AG09309 (cell line): ENCODE data around the gene DBNL.
"Not testable (repeated sequence)": the region's sequence is repeated elsewhere in the genome, so short reads cannot be mapped to it uniquely, and the experiment has no call there.

Experiments
- DNase-seq: peaks from one replicate; pipeline ENCODE4 v3.0.0-alpha.2; 2010; ENCODE audit warnings: low read depth
- H3K4me3 ChIP-seq: 2 replicates; pipeline ENCODE4 v1.5.1; 2011; ENCODE audit warnings: mild to moderate bottlenecking, low read depth, low read length, moderate library complexity; ENCODE audit not compliant: control insufficient read depth
- TF ChIP-seq, protein P1 (sequence below): IDR thresholded peaks from 2 replicates; pipeline ENCODE4 v1.5.1; 2011; ENCODE audit warnings: mild to moderate bottlenecking, low read depth, low read length, inconsistent platforms; ENCODE audit not compliant: insufficient read depth, control insufficient read depth; ENCODE audit errors: missing control alignments

The DBNL gene

DNA sequence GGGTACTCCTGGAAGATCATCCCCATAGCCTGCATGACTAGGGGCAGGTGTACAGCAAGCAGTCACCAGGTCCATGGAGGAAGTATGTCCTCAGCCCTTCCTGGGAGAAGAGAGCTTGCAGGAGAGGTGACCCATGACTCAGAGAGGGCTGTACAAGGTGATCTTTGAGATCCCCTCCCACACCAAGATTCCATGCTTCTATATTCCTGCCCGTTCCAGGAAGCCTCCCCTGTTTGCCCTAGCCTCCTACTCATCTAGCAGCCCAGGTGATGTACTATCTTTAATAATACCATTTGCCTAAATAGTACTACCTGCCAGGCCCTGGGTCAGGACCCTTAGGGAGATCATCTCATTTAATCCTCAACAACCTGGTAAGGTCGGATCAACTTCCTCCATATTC lies 6.6 kb upstream of the DBNL start:
- not testable (repeated sequence) for H3K4me3 ChIP-seq, DNase-seq

DNA sequence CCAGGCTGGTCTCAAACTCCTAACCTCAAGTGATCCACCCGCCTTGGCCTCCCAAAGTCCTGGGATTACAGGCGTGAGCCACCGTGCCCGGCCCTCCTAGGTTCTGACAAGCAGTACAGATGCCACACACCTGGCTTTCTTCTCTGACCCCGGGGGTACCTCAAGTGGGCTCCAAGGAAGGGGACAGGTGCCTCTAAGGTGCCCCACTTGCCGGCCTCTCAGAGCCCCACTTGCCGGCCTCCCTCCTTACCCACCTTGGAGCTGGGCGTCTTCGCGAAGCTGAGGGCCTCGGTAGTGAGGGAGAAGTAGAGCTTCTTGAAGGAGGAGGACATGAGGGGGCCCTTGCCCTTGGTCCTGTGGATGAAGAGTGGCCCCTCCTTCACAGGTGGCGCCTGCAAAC lies 5.9 kb upstream of the DBNL start:
- DNase-seq, result not testable (repeated sequence)

DNA sequence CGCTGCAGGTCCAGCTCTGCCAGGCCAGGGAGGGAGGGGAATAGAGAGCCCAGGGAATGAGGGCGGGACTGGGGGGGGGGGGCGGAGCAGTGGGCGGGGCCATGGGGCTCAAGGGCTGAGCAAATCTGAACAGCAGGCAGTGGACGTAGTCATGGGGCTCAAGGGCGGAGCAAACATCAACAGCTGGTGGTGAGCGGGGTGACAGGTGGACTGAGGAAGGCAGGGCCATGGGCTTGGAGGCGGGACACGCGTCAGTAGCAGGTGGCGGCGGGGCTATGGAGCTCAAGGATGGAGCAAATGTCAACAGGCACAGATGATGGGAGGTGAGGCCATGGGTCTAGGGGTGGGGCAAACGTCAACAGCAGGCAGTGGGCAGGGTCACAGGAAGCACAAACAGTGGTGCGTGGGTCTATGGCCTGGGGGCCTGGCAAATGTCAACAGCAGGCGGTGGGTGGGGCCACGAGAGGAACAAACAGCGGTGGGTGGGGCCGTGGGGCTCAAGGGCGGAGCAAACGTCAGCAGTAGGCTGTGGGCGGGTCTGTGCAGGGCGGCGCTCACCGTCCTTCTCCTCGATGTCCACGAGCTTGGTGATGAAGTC lies 5.4 kb upstream of the DBNL start:
- DNase-seq, result not testable (repeated sequence)
- H3K4me3 ChIP-seq, result peak overlapping the region; percentile 16; the same call in 1 of the 2 replicates

More for the DNA sequence above, 5.9 kb upstream of the DBNL start:
- H3K4me3 ChIP-seq, result not testable (repeated sequence)

DNA sequence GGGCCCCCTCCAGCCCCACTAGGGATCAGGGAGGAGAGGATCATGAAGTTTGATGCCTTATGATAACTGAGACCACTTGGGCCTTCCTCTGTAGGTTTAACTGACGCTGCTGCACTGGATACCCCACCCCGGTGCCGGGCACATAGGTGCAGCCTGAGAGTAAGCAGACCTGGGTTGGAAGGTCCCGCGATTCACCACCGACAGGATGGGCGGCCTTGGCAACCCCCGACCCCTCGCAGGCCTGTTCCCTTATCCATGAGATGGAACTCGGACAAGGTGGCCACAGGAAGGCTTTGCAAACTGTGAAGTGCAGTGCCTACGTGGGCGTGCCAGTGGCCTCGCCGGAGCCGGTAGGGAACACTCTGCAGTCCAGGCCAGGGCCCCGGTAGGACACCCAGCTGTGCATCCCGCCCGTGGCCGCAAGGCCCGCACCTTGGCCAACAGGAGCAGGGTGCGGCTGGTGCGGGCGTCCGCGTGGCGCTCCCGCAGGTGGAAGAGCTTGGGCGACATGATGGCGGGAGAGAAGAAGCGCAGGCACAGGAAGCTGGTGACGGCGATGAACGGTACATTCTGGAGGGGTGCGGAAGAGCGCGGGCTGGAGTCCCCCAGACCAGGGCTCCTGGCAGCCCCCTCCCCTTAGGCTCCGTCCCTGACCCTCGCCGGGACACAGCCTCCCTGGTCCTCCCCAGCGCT lies 4.6 kb upstream of the DBNL start:
- not testable (repeated sequence) for H3K4me3 ChIP-seq, DNase-seq

DNA sequence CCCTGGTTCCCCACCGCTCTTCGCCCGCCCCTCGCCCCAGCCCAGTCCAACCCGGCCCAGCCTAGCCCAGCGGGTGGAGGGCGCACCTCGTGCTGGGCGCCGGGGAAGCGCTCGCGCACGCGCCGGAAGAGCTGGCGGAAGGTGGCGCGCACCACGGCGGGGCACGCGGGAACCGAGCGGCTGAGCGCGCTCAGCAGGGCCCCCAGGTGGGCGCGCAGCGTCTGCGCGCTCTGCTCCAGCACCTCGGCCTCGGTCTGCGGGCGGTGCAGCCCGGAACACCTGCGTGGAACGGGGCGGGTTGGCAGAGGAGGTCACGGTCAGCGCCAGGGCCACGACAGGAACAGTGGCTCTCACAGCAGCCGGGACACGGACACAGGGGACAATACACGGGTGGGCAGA lies 4.0 kb upstream of the DBNL start:
- DNase-seq, result not testable (repeated sequence)
- peak overlapping the region; percentile 6; the same call in 1 of the 2 replicates for H3K4me3 ChIP-seq

DNA sequence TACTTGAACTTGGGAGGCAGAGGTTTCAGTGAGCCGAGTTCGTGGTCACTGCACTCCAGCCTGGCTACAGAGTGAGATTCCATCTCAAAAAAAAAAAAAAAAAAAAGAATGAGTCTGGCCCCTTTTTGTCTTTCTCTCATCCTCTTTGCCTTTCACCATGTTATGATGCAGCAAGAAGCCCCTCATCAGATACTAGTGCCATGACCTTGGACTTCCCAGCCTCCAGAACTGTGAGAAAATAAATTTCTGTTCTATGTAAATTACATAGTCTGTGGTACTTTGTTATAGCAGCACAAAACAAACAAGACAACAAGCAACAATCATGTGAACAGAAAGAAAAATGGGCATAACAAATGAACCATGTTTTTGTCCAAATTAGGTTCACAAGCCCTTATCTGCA lies 2.3 kb upstream of the DBNL start:
- no peak overlapping the region for H3K4me3 ChIP-seq
- no peak for DNase-seq
- TF ChIP-seq, protein P1, sequence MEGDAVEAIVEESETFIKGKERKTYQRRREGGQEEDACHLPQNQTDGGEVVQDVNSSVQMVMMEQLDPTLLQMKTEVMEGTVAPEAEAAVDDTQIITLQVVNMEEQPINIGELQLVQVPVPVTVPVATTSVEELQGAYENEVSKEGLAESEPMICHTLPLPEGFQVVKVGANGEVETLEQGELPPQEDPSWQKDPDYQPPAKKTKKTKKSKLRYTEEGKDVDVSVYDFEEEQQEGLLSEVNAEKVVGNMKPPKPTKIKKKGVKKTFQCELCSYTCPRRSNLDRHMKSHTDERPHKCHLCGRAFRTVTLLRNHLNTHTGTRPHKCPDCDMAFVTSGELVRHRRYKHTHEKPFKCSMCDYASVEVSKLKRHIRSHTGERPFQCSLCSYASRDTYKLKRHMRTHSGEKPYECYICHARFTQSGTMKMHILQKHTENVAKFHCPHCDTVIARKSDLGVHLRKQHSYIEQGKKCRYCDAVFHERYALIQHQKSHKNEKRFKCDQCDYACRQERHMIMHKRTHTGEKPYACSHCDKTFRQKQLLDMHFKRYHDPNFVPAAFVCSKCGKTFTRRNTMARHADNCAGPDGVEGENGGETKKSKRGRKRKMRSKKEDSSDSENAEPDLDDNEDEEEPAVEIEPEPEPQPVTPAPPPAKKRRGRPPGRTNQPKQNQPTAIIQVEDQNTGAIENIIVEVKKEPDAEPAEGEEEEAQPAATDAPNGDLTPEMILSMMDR, result no peak

DNA sequence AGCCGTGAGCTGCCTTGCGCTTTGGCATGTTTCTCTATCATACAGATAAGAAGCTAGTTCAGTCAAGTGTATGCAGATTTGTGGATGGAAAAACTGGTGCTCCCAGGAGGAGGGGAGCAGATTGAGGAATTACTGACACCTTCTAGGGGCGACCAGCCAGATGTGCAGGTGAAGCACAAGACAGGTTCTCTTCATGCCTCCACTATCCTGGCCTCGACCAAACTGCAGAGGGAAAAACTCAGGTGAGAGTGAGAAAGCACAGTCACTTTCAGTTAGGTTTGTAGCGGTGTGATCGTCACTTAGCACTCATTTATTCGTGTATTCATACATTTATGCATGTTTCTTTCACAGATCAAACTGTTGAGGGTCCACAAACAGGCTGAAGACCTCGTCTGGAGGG lies 600 bp upstream of the DBNL start:
- no peak for DNase-seq
- TF ChIP-seq, protein P1, result no peak
- peak overlapping the region; percentile 93 for H3K4me3 ChIP-seq

DNA sequence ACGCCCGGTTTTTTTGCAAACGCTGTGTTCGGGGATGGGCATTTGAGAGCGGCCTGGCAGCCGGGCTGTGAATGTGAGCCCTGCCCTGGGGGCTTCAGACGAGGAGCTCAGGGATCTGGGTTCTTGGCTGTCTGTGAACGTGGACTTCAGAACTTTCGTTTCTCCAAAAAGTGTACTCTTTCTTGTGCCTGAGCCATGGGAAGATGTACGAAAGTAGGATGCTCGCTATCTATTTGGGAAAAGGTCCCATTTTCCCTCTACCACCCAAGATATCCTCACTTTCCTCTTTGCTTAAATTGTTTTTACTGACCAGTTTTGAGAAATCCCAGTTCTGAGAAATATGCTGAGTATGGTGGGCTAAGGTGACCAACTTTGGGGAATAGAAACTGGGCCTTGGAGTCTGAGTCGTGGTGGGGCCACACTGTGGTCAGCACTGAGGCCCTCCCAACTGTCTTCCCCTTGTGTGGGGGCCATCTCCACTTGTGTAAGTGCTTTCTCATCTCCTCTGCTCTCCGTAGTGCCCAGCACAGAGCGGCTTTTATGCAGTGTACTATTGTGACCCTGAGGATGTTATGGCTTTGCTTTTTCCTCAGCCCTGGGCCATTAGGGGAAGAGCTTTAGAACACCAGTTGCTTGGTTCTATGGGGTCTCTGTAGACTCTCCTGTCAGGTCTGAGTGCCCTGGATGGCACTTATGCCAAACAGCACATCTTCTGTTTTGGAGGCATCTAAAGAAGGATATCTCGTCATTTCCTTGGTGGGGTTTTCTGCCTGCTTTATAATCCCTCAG lies 918 bp downstream of the DBNL start:
- H3K4me3 ChIP-seq, result peak overlapping the region; percentile 93
- TF ChIP-seq, protein P1, result no peak
- no peak for DNase-seq

DNA sequence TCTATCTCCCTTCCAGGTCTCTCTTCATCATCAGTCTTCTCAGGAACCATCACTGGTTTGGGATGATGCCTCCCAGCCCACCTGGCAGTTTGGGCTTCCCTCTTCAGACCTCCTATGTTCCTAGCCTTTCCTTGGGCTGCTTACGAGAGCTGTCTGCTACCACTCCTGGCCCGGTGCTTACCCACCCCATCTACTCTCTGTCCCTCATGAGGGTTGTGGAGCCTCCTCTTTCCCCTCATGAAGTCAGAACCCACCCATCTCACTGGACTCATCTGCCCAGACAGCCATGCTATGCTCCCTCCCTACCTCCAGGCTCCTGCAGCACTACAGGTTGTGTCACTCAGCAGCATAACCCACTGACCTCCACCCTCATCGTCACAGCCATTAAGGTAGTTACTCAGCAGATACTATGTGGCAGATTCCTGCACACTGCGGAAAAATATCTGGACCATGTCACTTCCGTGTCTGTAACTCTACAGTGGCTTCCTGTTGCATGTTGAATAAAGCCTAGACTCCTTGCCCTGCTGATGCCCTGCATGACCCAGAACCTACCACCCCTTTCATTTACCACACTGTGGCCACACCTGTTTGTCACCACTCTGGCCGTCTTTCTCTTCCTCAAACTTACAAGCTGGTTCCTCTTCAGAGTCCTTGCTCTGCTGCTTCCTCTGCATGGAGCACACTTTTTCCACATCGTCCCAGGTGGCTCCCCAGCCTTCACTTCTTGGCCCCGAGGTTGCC lies 2.0 kb downstream of the DBNL start:
- DNase-seq, result no peak
- no peak overlapping the region for H3K4me3 ChIP-seq
- TF ChIP-seq, protein P1, result no peak
